Rectal smooth muscle tissue (tissue), 1 donor: ENCODE results near the gene NPC1L1.

Experiments used
- H3K27ac ChIP-seq: one replicate; pipeline ENCODE4 v1.7.0; 2013; ENCODE audit warnings: low read depth, low read length, inconsistent platforms
- H3K27me3 ChIP-seq: one replicate; pipeline ENCODE4 v1.7.0; 2013; ENCODE audit warnings: low read length; ENCODE audit not compliant: control insufficient read depth, insufficient read depth
- H3K36me3 ChIP-seq: one replicate; pipeline ENCODE4 v1.7.0; 2013; ENCODE audit warnings: low read length; ENCODE audit not compliant: control insufficient read depth, insufficient read depth
- H3K4me1 ChIP-seq: one replicate; pipeline ENCODE4 v1.7.0; 2013; ENCODE audit warnings: low read length; ENCODE audit not compliant: control insufficient read depth, insufficient read depth
- H3K4me3 ChIP-seq: one replicate; pipeline ENCODE4 v1.7.0; 2013; ENCODE audit warnings: low read length
- H3K9ac ChIP-seq: one replicate; pipeline ENCODE4 v1.7.0; 2013; ENCODE audit warnings: low read length

NPC1L1 gene

GRCh38 chr7:44541028-44541869 is at the start of gene NPC1L1:
TSS of gene NPC1L1 (minus strand) at chr7:44541330. CDS start at chr7:44541259, 71 bp downstream.
- Histone ChIP-seq H3K9ac (no peak within 1 kb of the TSS), H3K36me3 (no peaks in the 10 kb centered on the region), H3K27me3 (no peaks in the 10 kb centered on the region), H3K27ac (no peak within 1 kb of the TSS), H3K4me3 (no peak within 1 kb of the TSS), H3K4me1 (no peaks in the 10 kb centered on the region)

DNA sequence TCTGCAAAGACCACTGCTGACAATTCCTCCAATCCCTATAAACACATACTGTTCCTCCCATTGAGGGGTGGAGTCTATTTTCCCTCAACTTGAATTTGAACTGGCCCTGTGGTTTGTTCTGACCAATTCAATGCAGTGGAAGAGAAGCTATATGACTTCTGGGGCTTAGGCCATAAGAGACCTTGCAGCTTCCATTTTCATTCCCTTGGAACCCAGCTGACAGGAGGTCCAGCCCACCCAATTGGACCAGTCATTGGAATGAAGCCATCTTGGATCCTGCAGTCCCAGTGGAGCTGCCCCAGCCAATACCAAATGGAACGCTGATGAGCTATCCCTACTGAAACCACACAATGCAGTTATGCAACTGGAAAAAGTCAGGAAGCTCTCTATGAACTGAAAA is 49.8 kb upstream of the NPC1L1 start:
- H3K27me3 ChIP-seq, result no peaks in the 10 kb centered on the region
- H3K36me3 ChIP-seq, result no peaks in the 10 kb centered on the region
- H3K4me1 ChIP-seq, result no peaks in the 10 kb centered on the region
- H3K27ac ChIP-seq, result no peak overlapping the region
- no peak overlapping the region for H3K9ac ChIP-seq
- no peak overlapping the region for H3K4me3 ChIP-seq

DNA sequence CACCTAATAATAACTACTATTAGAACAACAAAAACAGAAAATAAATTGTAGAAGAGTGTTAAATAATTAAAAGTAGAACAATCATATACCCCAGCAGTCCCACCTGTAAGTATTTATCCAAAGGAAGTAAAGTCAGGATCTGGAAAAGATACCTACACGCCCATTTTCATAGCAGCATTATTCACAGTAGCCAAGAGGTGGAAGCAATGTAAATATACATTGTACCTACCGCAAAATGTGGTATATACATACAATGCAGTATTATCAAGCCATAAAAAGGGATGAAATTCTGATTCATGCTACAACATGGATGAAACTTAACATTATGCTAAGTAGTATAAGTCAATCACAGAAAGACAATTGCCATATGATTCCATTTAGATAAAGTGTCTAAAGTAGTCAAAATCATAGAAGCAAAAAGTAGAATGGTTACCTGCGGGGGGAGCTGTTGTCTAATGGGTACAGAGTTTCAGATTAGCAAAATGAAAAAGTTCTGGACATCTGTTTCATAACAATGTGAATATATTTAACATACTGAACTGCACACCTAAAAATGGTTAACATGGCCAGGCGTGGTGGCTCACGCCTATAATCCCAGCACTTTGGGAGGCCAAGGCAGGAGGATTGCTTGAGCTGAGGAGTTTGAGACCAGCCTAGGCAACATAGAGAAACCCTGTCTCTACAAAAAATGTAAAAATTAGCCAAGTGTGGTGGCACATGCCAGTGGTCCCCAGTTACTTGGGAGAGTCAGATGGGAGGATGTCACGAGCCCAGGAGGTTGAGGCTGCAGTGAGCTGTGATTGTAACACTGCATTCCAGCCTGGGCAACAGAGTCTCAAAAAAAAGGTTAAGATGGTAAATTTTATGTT is 46.9 kb upstream of the NPC1L1 start:
- Histone ChIP-seq H3K27ac (no peak overlapping the region), H3K4me3 (no peak overlapping the region)

DNA sequence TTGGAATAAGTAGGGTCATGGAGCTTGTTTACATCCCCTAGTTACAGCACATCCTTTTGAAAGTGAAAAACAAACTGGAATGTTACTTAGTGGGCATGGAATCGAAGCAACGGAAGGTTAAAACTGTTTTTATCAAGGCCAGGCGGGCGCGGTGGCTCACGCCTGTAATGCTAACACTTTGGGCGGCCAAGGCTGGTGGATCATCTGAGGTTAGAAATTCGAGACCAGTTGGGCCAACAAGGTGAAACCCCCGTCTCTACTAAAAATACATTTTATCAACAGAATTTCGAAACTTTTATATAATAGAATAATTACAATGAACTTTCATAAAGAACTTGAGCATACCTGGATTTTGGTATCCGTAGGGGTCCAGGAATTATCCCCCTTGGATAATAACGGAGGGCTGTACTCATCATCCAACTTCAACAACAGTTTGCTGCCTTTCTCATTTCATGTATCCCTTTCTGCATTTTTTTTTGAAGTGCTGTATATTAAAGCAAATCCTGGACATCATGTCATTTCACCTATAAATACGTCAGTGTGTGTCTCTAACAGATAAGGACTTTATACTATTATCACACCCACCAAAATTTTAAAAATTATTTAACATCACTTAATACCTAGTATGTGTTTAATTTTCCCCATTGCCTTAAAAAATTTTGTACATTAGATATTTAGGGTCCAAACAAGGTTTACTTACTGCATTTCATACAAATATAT is 42.2 kb upstream of the NPC1L1 start:
- no peaks in the 10 kb centered on the region for H3K27me3 ChIP-seq
- H3K4me3 ChIP-seq, result peak overlapping the region; percentile 94
- no peak overlapping the region for H3K9ac ChIP-seq
- H3K27ac ChIP-seq, result peak overlapping the region; percentile 99
- H3K36me3 ChIP-seq, result peaks cover 5% of the 10 kb centered on the region
- H3K4me1 ChIP-seq, result peaks cover 11% of the 10 kb centered on the region

More for the DNA sequence above, 46.9 kb upstream of the NPC1L1 start:
- H3K9ac ChIP-seq, result no peak overlapping the region
- H3K27me3 ChIP-seq, result no peaks in the 10 kb centered on the region
- no peaks in the 10 kb centered on the region for H3K36me3 ChIP-seq
- no peaks in the 10 kb centered on the region for H3K4me1 ChIP-seq

GRCh38 chr7:44581879-44582603 is 40.9 kb upstream of the NPC1L1 start, which contains the start of gene TMED4:
TSS of gene TMED4 (minus strand) at chr7:44582231. CDS start at chr7:44582206, 25 bp downstream.
- Histone ChIP-seq H3K27me3 (no peaks in the 10 kb centered on the region), H3K4me3 (peak within 1 kb of the TSS; percentile 94), H3K27ac (peak within 1 kb of the TSS; percentile 99), H3K4me1 (peaks cover 11% of the 10 kb centered on the region), H3K9ac (peak within 1 kb of the TSS; percentile 93), H3K36me3 (peaks cover 9% of the 10 kb centered on the region)

DNA sequence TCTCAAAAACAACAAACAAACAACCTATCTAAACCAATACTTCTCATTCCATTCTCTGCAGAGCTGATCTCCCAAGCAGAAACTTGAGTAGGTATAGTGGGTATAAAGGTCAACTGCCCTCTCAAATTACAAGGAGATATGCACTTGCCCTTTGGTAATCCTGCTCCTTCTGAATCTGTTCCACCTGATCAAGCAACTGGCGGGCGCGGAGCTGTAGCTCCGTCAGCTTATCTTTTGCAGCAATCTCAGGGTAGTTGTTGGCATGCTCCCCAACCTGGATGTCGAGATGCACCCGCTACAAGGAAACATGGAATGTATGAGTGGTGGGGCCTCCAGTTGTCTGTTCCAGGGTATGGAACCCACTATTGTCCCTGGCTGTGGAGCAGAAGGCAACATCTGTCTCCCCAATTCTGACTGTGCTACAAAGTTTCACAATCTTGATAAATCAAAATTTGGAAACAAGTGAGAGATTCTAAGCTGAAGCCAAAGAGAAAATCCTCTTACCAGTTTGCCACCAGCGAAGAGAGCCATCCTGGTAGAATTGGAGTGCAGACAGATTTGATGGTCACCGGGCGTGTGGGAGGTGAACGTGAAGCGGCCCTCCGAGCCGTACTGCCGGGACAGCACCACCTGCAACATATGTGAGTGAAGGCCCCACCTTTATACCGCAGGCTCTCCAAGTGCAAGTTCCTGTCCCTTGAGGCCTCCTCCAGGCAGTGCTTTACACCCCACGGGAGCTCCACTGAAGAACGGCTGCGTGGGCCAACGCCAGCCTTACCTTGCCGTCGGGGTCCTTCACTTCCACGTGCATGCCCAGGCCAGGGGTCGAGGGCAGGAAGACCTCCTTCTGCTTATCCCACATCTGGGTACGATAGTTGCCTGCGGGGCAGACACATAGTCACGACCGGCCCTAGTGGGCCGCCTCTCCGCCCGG is 40.1 kb upstream of the NPC1L1 start:
- peak overlapping the region; percentile 91 for H3K27ac ChIP-seq
- peak overlapping the region; percentile 81 for H3K9ac ChIP-seq
- H3K36me3 ChIP-seq, result peaks cover 9% of the 10 kb centered on the region

GRCh38 chr7:44576228-44576627 is 35.1 kb upstream of the NPC1L1 start:
- H3K4me3 ChIP-seq, result no peak overlapping the region
- peaks cover 22% of the 10 kb centered on the region for H3K36me3 ChIP-seq
- no peaks in the 10 kb centered on the region for H3K27me3 ChIP-seq
- H3K9ac ChIP-seq, result no peak overlapping the region
- peaks cover 12% of the 10 kb centered on the region for H3K4me1 ChIP-seq
- no peak overlapping the region for H3K27ac ChIP-seq

More for the DNA sequence above, 40.1 kb upstream of the NPC1L1 start:
- H3K4me3 ChIP-seq, result peak overlapping the region; percentile 83
- peaks cover 11% of the 10 kb centered on the region for H3K4me1 ChIP-seq
- H3K27me3 ChIP-seq, result no peaks in the 10 kb centered on the region

GRCh38 chr7:44575054-44575453 is 33.9 kb upstream of the NPC1L1 start:
- Histone ChIP-seq H3K4me1 (peaks cover 6% of the 10 kb centered on the region), H3K4me3 (no peak overlapping the region), H3K36me3 (peaks cover 31% of the 10 kb centered on the region), H3K27ac (no peak overlapping the region), H3K27me3 (no peaks in the 10 kb centered on the region), H3K9ac (no peak overlapping the region)

DNA sequence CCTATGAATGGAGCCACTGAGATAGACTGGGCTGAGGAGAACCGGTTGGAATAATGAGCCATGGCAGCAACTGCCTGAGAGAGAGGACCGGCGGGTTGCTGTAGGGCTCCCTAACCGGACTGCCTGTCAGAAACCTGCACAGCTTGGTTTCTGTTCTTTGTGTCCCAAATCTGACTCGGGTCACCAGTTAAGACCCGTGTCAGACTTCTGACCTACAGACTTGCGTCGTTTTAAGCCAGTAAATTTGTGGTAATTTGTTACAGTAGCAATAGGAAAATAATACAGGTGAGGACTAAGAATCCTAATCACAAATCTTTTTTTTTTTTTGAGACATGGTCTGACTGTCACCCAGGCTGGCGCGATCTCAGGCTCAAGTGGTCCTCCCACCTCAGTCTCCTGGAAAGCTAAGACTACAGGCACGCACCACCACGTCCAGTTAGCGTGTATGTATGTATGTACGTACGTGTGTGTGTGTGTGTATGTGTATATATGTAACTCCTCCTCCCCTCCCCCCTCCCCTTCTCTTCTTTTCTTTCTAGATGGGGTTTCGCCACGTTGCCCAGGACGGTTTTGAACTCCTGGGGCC is 33.2 kb upstream of the NPC1L1 start:
- H3K4me3 ChIP-seq, result peak overlapping the region; percentile 82
- H3K27me3 ChIP-seq, result no peaks in the 10 kb centered on the region
- H3K36me3 ChIP-seq, result peaks cover 34% of the 10 kb centered on the region
- peak overlapping the region; percentile 81 for H3K9ac ChIP-seq
- peak overlapping the region; percentile 85 for H3K27ac ChIP-seq
- peaks cover 6% of the 10 kb centered on the region for H3K4me1 ChIP-seq

DNA sequence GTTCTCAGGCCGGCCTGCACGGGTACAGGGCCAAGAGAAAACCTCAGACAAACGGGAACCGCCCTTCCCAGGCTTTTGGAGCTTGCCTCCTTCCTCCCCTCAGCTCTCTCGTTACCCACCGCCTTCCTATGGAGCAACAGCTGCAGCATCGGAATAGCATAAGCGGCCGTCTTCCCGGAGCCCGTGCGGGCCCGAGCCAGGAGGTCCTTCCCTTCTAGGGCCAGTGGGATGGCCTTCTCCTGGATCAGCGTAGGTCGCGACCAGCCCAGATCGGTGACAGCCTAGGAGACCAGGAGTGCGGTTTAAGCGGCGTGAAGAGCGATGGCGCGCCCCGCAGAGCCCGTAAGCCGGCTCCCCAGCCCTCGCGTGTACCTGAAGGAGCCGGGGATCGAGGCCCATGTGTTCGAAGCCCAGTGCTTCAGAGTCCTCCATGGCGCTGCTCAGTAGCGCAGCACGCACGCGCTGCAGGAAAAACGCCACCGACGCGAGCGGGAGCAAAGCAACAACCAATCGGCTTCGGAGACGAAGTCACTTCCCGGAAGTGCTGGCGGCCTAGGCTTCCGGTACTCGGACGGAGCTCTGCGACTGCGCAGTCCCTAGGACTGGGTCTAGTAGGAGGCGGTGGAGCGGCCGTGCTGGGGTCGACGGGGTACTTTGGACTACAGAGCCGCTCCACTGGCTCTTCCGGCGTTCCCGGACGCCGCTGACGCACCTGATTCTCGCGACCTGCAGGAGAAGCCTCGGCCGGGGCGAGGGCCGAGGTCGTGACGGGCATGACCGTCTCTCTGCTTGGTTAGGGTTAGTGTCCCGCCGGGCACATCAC is 32.5 kb upstream of the NPC1L1 start, which contains the start of gene DDX56:
Gene DDX56, minus strand, starts transcription at position 445 of the 823 bp plus-strand sequence. Its CDS starts 13 bp downstream, at position 432.
- H3K27me3 ChIP-seq, result no peaks in the 10 kb centered on the region
- peak within 1 kb of the TSS; percentile 82 for H3K4me3 ChIP-seq
- peak within 1 kb of the TSS; percentile 85 for H3K27ac ChIP-seq
- H3K4me1 ChIP-seq, result peaks cover 6% of the 10 kb centered on the region
- H3K9ac ChIP-seq, result peak within 1 kb of the TSS; percentile 81
- peaks cover 40% of the 10 kb centered on the region for H3K36me3 ChIP-seq
